TTC549 (cell line): ENCODE results near the gene SMAD7.

Source experiments
- FAIRE-seq: peaks from 2 replicates; lab custom pipeline; 2012; peaks lifted over from hg19 to GRCh38; lab: Jason Lieb, UNC

SMAD7 gene, protein sequence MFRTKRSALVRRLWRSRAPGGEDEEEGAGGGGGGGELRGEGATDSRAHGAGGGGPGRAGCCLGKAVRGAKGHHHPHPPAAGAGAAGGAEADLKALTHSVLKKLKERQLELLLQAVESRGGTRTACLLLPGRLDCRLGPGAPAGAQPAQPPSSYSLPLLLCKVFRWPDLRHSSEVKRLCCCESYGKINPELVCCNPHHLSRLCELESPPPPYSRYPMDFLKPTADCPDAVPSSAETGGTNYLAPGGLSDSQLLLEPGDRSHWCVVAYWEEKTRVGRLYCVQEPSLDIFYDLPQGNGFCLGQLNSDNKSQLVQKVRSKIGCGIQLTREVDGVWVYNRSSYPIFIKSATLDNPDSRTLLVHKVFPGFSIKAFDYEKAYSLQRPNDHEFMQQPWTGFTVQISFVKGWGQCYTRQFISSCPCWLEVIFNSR

DNA sequence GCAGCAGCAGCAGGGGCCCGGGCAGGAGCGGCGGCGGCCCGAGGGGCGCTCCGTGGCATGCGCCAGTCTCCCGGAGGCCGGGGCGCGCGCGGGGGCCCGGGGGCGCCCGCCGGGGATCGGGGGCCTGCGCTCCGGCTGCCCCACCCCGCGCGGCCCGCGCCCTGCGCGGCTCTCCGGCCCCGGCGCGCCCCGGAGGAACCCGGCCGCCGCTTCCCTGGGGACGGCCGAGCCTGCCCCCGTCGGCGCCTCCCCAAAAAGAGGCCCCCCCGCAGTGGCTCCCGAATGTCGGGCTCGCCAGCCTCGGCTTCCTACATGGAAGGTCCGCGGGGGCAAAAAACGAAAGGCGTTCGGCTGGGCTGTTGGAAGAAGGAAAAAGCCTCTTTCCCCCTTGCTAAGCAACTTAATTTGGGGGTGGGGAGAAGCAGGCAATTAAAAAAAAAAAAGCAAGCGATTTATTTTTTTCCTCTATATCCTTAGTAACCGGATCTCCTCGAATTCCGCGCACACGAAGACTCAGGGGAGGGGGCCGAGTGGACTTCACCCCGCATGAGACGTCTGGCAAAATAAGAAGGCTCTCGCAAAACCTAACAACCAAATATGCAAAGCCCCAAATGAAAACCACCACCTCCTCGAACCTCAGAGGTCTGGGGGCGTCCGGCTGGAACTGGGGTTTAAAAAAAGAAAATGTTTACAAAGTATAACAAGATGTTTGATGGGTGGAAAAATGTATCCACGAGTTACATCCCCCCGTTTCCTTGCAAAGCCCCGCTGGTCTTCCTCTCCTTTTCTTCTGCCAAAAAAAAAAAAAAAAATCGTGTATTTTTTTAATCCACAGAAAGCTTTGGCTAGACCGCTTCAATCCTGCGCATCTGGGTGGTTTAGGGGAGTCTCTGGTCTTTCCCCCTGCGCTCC, at the start of gene SMAD7:
Gene SMAD7 (minus strand): TSS at position 430 of the 912 bp plus-strand sequence. CDS start 541 bp downstream, outside the sequence.
- no peak for FAIRE-seq

DNA sequence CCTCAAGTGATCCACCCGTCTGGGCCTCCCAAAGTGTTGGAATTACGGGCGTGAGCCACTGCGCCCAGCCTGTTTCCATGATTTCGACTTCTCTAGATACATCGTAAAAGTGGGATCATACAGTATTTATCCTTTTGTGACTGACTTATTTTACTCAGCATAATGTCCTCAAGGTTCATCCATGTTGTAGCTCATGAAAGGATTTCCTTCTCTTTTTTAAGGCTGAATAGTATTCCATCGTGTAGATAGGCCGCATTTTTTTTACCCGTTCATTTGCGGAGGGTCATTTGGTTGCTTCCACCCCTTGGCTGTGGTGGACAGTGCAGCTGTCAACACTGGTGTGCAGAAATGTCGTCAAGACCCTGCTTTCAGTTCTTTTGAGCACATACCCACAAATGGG, 48.8 kb upstream of the SMAD7 start:
- FAIRE-seq = no peak

DNA sequence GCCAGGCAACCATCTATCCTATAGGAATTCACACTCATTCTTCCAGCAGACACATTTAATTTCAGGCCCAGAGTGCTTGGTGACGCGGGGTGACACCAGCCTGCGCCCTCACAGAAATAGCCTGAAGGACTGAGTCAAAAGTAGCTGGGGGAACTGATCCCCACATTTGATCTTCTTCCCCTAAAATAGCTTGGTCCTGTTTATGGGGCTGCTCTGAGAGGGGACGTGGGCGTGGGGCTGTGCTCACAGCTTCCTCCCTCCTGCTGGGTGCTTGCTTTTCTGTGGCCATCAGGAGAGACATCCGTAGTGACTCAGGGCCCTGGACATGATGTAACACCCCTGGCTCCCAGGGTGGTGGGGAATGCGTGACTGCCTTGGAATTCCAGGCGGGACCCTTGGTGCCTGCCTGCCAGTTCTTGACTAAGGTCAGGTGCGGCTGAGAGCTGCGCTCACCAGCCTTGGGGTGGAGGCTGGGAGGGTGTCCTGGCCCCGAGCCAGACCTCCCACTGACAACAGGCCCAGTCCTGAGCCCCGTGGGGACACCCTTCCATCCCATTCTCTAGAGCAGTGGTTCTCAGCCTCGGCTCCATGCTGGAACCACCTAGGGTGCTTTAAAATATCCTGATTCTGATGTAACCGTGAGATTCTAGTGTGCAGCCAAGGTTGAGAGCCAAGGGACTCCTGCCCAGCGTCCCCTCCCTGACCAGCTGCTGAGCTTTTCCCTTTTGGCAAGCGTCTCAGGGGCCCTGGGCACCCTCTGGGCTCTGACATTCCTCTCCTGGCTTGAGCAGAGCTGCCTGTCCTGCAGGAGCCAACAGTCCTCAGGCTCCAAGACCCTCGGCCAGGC, 47.4 kb upstream of the SMAD7 start:
- FAIRE-seq = no peak

DNA sequence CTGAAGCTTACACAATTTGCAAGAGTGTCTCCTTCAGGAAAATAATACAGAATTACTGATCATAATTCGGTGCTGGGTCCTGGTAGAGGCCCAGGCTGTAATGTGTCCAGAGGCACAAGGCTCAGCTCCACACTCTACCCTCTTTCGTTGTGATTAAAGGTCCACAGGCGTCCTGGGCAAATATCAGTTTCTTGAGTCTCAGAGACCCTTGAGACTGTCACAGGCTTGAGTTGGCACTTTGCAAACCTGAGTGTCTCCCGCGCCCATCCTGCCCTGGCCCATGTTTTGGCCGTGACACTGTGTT, 46.9 kb upstream of the SMAD7 start:
- no peak for FAIRE-seq

DNA sequence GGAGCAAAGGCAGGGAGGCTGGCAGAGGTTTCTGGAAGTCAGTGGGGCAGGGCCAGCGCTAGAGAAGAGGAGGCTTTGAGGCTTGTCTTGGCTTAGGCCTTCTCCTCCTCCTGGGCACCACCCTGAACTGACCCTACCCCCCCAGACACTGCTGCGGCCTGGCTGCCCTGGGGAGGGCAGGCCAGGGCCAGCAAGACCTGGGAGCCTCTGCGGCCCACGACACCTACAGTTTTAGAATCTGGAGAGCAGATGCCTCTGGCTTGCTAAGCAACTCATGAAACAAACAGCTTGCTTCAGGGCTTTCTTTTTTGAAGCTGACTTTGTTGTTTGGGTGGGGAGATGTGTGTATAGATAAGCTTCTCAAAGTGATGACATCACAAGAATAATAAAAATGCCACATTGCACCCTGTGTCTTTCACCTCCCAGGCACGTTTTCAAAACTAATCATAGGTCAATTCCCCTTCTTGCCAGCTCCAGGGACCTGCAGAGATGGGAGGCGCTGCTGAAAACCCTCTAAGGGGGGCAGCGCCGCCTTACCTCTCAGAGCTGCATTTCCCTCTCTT, 46.2 kb upstream of the SMAD7 start:
- no peak for FAIRE-seq

DNA sequence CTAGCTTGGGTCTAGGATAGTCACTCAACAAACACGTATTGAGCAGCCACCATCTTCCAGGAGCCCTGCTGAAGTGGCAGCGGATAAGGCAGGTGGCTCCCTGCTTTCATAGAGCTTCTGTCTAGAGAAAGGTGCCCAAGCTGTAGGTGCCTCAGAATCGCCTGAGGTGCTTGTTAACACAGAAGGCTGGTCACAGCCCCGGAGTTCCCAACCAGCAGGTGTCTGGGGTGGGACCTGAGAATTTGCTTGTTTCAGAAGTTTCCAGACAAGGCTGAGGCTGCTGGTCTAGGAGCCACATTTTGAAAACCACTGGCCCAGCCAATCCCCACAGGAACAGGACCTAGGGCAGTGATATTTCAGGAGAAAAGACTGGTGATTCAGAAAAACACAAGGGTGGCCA, 45.3 kb upstream of the SMAD7 start:
- FAIRE-seq = no peak

DNA sequence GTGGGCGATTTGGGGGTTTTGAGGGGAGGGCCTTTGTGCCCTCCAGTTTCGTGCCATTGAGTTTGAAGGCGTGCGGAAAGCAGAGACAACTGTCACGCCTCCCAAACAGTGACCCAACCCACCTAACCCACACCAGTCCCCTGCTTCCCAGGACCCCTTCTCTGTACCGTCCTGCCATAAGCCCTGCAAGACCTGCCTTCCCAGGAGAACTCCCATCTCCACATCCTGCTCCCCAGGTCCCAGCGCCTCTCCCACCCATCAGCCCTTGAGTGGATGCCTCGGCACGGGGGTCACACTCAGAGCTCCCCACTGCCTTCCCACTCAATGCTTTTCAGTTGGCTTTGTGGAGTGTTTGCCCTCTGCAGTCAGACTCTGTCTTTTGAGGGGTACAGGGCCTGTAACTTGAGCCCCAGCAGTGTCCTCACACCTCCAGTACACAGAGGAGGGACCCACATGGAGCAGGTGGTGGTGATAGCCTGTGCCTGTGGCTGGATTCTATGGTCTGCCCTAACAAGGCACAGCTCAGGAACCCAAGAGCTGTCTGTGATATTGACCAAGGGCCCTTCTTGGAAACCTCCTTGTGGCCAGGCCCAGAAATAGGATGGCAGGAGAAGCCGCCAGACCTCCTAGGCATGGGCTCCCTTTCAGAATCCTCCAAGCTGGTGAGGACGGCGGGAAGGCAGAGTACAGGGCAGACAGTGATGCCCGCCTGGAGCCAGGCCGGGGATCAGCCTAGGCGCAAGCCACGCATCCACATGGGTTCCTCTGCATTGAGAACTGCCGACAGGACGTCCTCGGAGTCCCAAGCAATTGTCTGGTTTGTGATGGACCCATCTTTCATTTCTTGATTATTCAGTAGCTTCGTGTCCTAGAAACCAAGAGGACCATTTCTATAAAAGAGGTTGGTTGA, 44.4 kb upstream of the SMAD7 start:
- no peak for FAIRE-seq

DNA sequence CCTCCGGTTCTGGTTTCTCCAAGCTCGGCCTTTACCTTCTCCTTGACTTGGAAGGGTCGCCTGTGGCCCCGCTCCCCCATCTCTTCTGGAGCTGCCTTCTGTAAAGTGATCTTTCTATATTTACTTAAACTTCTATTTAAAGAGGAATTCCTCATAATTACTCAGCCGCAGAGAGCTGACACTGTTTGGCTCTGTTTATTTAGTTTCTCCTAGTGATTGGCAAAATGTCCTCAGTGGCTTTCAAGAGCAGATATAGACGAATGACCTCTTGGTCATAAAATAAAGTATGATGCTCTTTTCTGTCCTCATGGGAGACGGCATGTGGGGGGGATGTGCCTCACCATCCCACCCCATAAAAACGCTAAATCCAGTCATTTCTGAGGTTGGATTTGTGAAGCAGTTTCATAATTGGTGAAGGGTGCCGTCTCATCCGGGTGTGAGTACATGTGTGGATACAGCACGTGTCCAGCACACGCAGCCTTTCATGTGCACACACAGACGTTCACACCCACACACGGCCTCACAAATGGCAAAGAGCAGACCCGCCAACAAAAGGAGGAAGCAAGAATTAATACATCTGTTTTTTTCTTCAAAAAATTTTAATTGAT, 43.4 kb upstream of the SMAD7 start:
- FAIRE-seq = no peak

DNA sequence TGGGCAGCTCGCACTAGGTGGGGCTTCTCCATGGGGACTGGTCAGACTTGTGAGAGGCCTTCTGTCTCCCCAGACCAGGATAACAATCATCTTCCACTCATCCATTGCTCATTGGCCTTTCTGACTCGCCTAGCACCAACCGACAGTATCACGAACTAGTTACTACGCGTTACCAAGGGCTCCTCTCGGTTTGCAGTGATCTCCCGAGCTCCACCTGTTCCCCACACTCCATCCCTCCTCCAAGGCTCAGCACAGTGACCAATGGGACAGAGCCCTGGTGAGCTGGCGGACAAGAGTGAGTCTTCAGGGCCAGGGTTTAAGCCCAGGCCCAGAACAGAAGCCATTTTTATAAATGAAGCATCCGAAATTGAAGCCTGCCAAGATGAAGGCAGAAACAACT, 42.8 kb upstream of the SMAD7 start:
- FAIRE-seq = no peak

DNA sequence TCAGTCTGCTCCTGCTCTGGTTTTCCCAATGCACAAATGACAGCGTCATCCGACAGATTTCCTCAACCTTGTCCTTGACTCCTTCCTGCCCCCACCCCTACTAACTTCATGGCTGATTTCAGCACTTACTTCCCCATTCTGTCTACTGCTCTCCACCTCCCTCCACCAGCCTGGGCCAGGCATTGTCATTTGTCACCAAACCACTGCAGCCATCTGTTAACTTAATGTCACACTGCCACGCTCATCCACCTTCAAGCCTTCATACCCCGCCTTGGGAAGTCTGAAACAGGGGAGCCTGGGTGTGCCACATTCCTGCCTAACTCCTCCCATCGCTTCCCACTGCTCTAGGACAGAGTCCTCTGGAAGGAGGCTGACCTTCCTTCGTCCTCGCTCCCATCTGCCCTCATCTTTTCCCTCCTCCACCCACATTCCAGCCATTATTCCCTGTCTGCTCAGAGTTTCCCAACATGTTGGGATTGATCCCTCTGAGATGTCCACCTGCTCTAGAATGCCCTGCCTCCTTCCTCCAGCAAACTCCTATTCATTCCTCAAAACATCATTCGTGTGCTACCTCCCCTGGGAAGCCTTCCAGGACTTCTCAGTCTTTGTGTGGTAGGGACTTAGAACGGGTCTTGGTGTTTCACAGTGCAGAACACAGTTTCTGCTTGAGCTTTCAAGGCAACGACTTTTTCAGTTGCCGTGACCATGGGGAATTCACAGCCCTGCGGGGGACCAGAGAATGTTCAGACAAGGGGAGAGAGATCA, 42.2 kb upstream of the SMAD7 start:
- FAIRE-seq = no peak

DNA sequence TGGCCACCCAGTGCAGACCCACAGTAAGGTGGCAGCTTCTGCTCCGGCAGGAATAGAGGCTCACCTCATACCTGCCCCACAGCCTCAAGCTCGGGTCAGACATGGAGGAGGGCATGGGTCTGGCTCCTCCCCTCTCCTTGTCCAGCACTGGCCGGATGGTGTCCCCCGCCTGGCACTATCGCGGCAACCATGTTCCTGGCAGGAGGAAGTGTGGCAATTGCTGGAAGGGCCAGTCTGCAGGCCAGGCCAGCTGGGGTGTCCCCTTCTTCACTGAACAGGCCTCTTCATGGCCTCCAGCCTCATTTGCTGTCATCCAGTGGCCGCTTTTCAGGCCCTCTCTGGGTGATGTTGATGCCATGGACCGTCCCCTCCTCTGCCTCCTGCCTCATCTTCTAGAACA, 41.4 kb upstream of the SMAD7 start:
- no peak for FAIRE-seq

DNA sequence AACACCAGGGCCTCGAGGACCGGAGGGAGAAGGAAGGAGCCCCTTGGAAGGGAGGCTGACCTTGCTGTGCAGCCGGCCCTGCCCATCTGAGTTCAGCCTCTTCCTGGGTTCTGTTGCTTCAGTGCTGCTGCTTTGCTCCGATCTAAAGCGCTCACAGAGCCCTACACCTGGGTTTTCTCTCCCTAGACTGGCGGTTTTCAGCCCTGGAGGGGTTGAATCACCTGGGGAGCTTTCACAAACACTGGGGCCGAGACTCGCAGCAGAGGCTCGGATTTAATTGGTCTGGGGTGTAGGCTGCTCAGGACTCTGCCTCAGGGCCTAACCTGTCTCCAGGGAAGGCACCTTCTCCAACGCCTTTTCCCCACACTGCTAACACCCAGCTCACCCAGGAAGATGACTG, 40.9 kb upstream of the SMAD7 start:
- no peak for FAIRE-seq

DNA sequence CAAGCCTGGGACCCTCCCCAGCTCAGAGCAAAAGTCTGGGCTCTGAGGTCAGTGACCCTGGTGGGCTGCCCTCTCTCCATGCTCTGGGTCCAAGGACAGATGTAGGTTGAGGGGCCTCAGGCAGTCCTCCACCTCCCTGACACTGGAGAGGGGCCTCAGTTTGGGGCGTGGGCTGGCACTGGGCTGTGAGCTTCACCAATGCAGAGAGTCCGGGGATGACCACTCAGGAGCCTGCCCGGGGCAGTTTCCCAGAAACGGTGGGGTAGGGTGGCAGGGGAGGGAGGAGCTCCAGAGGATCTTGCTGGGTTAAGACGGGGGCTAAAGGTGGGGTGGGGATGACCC, 40.5 kb upstream of the SMAD7 start:
- no peak for FAIRE-seq

DNA sequence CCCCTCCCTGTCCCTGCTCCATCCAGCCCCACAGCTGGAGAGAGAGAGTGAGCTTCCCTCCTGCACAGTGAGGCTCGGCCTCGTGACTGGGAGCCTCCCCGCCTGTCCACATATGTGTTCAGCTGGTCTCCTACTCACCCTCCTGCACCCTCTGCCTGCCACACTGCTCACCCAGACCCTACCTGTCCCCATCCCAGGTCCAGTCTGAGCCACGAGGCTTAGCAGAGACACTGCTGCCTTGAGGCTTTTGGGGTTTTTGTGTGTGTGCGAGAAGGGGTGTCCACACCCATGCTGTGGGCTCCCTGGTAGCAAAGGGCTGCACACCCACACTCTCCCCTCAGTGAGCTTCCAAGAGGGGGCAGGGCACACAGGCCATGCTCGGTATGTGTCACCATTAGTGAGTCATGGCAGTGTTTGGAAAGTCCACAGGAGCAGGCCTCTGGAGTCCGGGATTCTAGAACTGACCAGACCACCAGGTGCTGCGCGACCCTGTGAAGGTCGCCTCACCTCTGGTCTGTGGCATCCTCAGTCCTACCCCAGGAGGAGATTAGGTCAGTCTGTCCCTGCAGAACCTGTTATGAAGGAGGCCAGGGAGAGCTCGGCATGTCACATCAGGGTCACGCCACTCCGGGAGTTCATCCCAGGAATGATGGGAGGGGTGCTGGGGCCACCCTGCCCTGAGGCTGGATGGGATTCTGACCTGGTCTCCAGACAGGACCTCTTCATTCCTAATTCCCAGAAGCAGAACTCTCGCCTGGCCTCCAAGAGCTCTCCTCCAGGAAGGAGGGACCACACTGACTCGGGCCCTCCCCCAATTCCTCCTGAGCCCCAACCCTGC, 39.9 kb upstream of the SMAD7 start:
- no peak for FAIRE-seq

DNA sequence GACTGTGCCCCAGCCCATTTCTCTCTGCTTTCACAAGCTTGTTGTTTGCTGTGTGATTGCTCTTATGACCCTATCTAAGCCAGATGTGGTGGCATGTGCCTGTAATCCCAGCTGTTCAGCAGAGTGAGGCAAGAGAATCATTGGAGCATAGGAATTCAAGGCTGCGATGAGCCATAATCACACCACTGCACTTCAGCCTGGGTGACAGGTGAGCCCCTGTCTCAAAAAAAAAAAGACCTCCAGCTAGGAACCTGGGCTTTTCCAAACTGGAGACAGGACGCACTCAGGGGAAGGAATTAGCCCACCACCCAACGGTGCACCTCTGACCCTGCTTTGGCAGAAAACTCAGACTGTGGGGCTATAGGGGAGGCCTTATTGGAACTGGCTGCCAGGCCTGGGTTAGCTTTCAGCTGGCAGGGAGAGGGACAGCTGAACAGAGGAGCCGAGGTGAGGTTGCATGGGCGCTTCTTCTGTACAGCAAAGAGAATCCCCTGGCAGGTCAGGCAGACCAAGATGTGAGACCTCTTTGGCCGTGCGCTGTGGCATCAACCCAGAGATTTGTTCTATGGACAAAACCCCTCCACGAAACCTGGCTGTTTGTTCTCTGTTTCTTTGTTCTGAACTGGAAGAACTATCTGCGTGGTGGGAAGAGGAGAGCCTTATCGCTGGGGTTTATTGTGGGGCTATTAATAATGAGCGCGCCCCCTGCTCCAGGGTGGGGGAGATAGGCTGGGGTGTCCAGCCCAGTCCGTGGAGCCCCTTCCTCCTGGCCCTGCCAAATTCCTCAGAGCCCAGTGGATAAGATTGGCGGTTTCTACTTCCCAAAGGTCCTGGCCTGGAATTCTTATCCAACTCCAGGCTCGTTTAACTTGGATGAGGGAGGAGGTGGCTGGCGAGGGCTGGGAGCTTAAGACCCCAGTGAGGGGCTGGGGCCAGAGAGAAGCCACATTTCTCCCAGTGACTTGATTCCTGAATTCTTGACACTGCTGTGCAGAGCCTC, 38.8 kb upstream of the SMAD7 start:
- FAIRE-seq = no peak

DNA sequence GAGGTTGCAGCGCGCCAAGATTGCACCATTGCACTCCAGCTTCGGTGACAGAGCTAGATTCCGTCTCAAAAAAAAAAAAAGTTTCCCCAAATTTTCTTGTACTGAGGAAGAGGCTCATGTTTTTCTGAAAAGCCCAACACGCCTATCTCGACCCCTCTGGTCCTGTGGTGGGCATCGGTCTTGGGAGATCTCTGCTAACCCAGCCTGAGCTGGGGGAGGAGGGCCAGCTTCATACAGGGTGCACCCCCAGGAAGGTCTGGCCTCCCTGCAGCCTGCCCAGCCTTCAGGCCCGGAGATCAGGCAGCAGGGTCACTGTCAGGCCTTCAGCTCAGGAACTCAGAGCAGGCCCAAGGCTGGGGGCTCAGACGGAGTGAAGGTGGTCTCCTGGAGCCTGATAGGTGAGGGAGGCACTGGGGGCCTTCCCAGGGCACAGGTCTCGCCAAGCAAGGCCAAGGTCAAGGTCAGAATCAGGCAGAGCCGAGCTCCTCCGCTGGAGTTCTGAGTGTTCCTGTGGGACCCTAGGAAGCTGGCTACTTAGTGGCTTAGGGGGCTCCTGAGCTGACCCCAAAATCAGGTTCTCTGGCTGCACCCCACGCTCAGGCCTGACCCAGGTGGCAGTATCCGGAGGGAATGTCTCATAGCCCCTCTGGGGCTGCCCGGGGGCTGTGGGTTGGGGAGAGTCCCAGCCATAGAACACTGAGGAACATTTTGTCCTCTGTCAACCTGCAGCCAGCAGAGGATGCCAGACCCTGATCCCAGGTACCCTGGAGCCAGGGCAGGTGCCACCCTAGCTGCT, 37.9 kb upstream of the SMAD7 start:
- FAIRE-seq = no peak

DNA sequence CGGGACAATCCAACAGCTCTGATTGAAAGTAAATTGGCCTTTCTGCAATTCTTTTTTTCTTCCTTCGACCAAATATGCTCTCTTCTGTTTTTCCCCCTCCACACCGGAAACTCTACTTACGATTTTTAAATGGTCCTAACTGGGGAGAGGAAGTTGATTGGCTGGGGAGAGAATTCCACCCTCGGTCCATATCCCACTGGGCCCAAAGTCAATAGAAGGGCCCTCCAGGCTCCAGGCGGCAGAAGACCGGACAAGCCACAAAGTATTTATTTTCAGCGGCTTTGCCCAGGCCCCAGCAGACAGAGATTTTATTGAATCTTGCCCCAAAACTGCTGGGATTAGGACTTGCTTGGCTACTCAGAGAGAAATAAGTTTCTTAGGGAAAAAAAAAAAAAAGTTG, 37.1 kb upstream of the SMAD7 start:
- FAIRE-seq = no peak
